Measurements from ENCODE around the gene MYH3. TPM values are rescaled to one million over a fixed set of nuclear protein-coding genes. Genes with fewer than 3 reads are reported as not detected.

MYH3 gene
- polyA plus RNA-seq, 2 of the 4 experiments (the other 2 are of a cell fraction) = 1.6 to 2.1 TPM

DNA sequence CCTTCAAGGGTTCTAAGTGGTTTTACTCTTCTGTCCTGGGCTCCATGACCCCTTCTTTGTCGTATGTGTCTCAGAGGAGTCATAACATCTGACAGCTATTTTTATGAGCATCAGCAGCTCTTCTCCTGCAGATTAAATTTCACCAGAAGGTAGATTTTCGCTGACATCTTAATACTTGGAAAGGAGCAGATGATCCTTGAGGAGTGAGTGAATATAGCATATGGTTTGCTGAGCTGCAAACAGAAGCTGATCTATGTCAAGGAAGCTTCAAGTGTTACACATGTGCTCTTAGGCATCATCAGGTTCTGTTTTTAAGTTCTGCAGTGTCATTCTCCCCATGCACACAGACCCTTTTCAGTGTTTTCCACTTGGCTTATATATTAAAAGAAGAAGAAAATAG lies 58.5 kb downstream of the MYH3 start:
- ATAC-seq (no peak), DNase-seq (ENCODE audit: low read depth in 1 of 2, low spot score in 1 of 2) (no peak), FAIRE-seq (no peak)
- H3K9me3 ChIP-seq = no peaks in the 10 kb centered on the region
- ChIA-PET POLR2A (no interaction called here), CTCF (interaction anchor here (8.3 kb wide), 1 partner anchor 17 kb away, joined by 109 read pairs; no protein-coding TSS in a partner anchor)
- no peaks in the 10 kb centered on the region for H3K4me1 ChIP-seq
- WGBS (ENCODE audit: missing lambda C conversion rate) = 9% methylated on average over 2 of the region's 2 CpGs
- TF ChIP-seq FOSB (CRISPR knock-in tag; IDR thresholded peaks at IDR 0.05) (no peak), ZNF302 (CRISPR knock-in tag; IDR thresholded peaks at IDR 0.05) (no peak)
- no peak overlapping the region for H3K4me2 ChIP-seq
- H3K4me3 ChIP-seq = no peak overlapping the region
- H3K27ac ChIP-seq = no peak overlapping the region

DNA sequence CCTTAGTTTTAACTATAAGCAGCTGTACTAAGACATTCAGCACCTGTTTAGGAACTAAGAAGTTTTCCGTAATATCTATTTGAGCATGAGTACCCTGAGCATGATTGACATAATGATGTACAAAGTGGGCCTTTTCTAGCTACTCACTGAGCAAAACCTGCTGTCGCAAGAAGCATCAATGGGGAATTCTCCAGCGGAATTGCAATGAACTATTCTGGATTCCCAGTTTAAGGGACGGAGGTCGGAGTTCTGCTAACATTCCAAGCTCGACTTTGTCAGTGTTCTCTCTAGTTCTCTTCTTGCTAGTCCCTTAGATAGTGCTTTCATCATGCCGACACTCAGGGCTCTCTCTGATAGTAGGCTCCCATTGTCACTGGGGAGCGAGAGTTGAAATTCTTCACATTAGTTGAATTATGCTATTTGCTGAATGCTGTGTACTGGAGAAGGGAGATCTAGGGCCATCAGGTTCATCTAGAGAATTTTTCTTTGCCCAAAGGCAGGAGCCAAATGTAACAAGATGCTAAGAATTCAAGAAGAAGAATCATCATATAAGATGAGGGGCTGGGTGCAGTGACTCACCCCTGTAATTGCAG lies 67.5 kb downstream of the MYH3 start:
- POLR2A ChIA-PET = no interaction called here
- CTCF ChIA-PET = interaction anchor here (0.6 to 2.7 kb wide), 2 partner anchors 28 kb away, joined by 3 to 20 read pairs; no protein-coding TSS in a partner anchor
- DNase-seq (ENCODE audit: low read depth in 1 of 2, low spot score in 1 of 2) (no peak), FAIRE-seq (no peak), ATAC-seq (no peak)
- no peak for TF ChIP-seq HOXA7 (CRISPR knock-in tag; IDR thresholded peaks at IDR 0.05)
- TF ChIP-seq, protein P1, sequence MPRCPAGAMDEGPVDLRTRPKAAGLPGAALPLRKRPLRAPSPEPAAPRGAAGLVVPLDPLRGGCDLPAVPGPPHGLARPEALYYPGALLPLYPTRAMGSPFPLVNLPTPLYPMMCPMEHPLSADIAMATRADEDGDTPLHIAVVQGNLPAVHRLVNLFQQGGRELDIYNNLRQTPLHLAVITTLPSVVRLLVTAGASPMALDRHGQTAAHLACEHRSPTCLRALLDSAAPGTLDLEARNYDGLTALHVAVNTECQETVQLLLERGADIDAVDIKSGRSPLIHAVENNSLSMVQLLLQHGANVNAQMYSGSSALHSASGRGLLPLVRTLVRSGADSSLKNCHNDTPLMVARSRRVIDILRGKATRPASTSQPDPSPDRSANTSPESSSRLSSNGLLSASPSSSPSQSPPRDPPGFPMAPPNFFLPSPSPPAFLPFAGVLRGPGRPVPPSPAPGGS (IDR thresholded peaks at IDR 0.05) = no peak
- TF ChIP-seq, protein P2, sequence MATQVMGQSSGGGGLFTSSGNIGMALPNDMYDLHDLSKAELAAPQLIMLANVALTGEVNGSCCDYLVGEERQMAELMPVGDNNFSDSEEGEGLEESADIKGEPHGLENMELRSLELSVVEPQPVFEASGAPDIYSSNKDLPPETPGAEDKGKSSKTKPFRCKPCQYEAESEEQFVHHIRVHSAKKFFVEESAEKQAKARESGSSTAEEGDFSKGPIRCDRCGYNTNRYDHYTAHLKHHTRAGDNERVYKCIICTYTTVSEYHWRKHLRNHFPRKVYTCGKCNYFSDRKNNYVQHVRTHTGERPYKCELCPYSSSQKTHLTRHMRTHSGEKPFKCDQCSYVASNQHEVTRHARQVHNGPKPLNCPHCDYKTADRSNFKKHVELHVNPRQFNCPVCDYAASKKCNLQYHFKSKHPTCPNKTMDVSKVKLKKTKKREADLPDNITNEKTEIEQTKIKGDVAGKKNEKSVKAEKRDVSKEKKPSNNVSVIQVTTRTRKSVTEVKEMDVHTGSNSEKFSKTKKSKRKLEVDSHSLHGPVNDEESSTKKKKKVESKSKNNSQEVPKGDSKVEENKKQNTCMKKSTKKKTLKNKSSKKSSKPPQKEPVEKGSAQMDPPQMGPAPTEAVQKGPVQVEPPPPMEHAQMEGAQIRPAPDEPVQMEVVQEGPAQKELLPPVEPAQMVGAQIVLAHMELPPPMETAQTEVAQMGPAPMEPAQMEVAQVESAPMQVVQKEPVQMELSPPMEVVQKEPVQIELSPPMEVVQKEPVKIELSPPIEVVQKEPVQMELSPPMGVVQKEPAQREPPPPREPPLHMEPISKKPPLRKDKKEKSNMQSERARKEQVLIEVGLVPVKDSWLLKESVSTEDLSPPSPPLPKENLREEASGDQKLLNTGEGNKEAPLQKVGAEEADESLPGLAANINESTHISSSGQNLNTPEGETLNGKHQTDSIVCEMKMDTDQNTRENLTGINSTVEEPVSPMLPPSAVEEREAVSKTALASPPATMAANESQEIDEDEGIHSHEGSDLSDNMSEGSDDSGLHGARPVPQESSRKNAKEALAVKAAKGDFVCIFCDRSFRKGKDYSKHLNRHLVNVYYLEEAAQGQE (IDR thresholded peaks at IDR 0.05) = no peak
- TF ChIP-seq, protein P3, sequence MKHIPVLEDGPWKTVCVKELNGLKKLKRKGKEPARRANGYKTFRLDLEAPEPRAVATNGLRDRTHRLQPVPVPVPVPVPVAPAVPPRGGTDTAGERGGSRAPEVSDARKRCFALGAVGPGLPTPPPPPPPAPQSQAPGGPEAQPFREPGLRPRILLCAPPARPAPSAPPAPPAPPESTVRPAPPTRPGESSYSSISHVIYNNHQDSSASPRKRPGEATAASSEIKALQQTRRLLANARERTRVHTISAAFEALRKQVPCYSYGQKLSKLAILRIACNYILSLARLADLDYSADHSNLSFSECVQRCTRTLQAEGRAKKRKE (CRISPR knock-in tag; IDR thresholded peaks at IDR 0.05; ENCODE audit: low read depth) = no peak
- TF ChIP-seq, protein P4, sequence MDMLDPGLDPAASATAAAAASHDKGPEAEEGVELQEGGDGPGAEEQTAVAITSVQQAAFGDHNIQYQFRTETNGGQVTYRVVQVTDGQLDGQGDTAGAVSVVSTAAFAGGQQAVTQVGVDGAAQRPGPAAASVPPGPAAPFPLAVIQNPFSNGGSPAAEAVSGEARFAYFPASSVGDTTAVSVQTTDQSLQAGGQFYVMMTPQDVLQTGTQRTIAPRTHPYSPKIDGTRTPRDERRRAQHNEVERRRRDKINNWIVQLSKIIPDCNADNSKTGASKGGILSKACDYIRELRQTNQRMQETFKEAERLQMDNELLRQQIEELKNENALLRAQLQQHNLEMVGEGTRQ (IDR thresholded peaks at IDR 0.05) = no peak
- no peak for TF ChIP-seq HOXB13 (CRISPR knock-in tag; IDR thresholded peaks at IDR 0.05; ENCODE audit: low read depth)
- no peak for TF ChIP-seq POLR2AphosphoS2 (conservative IDR thresholded peaks at IDR 0.05; ENCODE audit: low read length)
- TF ChIP-seq MYC (IDR thresholded peaks at IDR 0.05; ENCODE audit: borderline replicate concordance, low read length) = no peak
- TF ChIP-seq, protein P5, sequence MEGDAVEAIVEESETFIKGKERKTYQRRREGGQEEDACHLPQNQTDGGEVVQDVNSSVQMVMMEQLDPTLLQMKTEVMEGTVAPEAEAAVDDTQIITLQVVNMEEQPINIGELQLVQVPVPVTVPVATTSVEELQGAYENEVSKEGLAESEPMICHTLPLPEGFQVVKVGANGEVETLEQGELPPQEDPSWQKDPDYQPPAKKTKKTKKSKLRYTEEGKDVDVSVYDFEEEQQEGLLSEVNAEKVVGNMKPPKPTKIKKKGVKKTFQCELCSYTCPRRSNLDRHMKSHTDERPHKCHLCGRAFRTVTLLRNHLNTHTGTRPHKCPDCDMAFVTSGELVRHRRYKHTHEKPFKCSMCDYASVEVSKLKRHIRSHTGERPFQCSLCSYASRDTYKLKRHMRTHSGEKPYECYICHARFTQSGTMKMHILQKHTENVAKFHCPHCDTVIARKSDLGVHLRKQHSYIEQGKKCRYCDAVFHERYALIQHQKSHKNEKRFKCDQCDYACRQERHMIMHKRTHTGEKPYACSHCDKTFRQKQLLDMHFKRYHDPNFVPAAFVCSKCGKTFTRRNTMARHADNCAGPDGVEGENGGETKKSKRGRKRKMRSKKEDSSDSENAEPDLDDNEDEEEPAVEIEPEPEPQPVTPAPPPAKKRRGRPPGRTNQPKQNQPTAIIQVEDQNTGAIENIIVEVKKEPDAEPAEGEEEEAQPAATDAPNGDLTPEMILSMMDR (IDR thresholded peaks at IDR 0.05) = no peak
- TF ChIP-seq NPAS2 (CRISPR knock-in tag; IDR thresholded peaks at IDR 0.05; ENCODE audit: borderline replicate concordance) = no peak
- TF ChIP-seq SREBF2 (IDR thresholded peaks at IDR 0.05) = no peak
- no peak for TF ChIP-seq MAFK (IDR thresholded peaks at IDR 0.05; ENCODE audit: partially characterized antibody)
- no peak for TF ChIP-seq FOSB (CRISPR knock-in tag; IDR thresholded peaks at IDR 0.05)
- TF ChIP-seq ZFP36 (IDR thresholded peaks at IDR 0.05; ENCODE audit: borderline replicate concordance, partially characterized antibody) = no peak
- whole genome bisulfite sequencing (ENCODE audit: missing lambda C conversion rate) = 32% methylated on average over 8 of the region's 8 CpGs
- no peaks in the 10 kb centered on the region for H3K4me1 ChIP-seq
- H3K27ac ChIP-seq = no peak overlapping the region
- H3K9me3 ChIP-seq = no peaks in the 10 kb centered on the region
- H3K4me2 ChIP-seq = no peak overlapping the region
- no peak overlapping the region for H3K4me3 ChIP-seq
